Measurements from ENCODE around the gene CAMTA1.
A peak's percentile ranks its signal among the peaks of the same experiment; 100 is the strongest.

CAMTA1 gene

GRCh38 chr1:7384679-7385078 is 599.4 kb downstream of the CAMTA1 start:
- no peak for DNase-seq (ENCODE audit: low read depth, low spot score)

GRCh38 chr1:7385471-7386225 is 600.4 kb downstream of the CAMTA1 start:
- DNase-seq (ENCODE audit: low read depth, low spot score), result peak; percentile 49

GRCh38 chr1:7386226-7387052 is 601.2 kb downstream of the CAMTA1 start:
- DNase-seq (ENCODE audit: low read depth, low spot score), result no peak

GRCh38 chr1:7387053-7387927 is 602.0 kb downstream of the CAMTA1 start:
- peak; percentile 24 for DNase-seq (ENCODE audit: low read depth, low spot score)

GRCh38 chr1:7388141-7388487 is 602.9 kb downstream of the CAMTA1 start:
- no peak for DNase-seq (ENCODE audit: low read depth, low spot score)

- DNase-seq (ENCODE audit: low read depth, low spot score), result no peak
Measured at GRCh38 chr1:7388488-7389185, 603.4 kb downstream of the CAMTA1 start.

- no peak for DNase-seq (ENCODE audit: low read depth, low spot score)
Measured at GRCh38 chr1:7389201-7389905, 604.1 kb downstream of the CAMTA1 start.

- DNase-seq (ENCODE audit: low read depth, low spot score), result no peak
Measured at GRCh38 chr1:7389906-7390603, 604.8 kb downstream of the CAMTA1 start.

GRCh38 chr1:7390604-7391000 is 605.3 kb downstream of the CAMTA1 start:
- no peak for DNase-seq (ENCODE audit: low read depth, low spot score)

GRCh38 chr1:7393136-7393535 is 607.9 kb downstream of the CAMTA1 start:
- no peak for DNase-seq (ENCODE audit: low read depth, low spot score)

GRCh38 chr1:7395251-7395650 is 610.0 kb downstream of the CAMTA1 start:
- DNase-seq (ENCODE audit: low read depth, low spot score), result no peak

GRCh38 chr1:7398982-7399381 is 613.7 kb downstream of the CAMTA1 start:
- no peak for DNase-seq (ENCODE audit: low read depth, low spot score)

GRCh38 chr1:7399514-7400125 is 614.4 kb downstream of the CAMTA1 start:
- DNase-seq (ENCODE audit: low read depth, low spot score), result no peak

GRCh38 chr1:7400566-7400965 is 615.3 kb downstream of the CAMTA1 start:
- no peak for DNase-seq (ENCODE audit: low read depth, low spot score)

- peak; percentile 79 for DNase-seq (ENCODE audit: low read depth, low spot score)
Measured at GRCh38 chr1:7401814-7402547, 616.7 kb downstream of the CAMTA1 start.

GRCh38 chr1:7402548-7402850 is 617.2 kb downstream of the CAMTA1 start:
- no peak for DNase-seq (ENCODE audit: low read depth, low spot score)

- no peak for DNase-seq (ENCODE audit: low read depth, low spot score)
Measured at GRCh38 chr1:7403265-7404045, 618.2 kb downstream of the CAMTA1 start.

GRCh38 chr1:7404046-7404742 is 618.9 kb downstream of the CAMTA1 start:
- DNase-seq (ENCODE audit: low read depth, low spot score), result no peak
